ENCODE data around the gene BMF.
A peak's percentile ranks its signal among the peaks of the same experiment; 100 is the strongest.
"Not testable (repeated sequence)": the region's sequence is repeated elsewhere in the genome, so short reads cannot be mapped to it uniquely, and the experiment has no call there.

The BMF gene

DNA sequence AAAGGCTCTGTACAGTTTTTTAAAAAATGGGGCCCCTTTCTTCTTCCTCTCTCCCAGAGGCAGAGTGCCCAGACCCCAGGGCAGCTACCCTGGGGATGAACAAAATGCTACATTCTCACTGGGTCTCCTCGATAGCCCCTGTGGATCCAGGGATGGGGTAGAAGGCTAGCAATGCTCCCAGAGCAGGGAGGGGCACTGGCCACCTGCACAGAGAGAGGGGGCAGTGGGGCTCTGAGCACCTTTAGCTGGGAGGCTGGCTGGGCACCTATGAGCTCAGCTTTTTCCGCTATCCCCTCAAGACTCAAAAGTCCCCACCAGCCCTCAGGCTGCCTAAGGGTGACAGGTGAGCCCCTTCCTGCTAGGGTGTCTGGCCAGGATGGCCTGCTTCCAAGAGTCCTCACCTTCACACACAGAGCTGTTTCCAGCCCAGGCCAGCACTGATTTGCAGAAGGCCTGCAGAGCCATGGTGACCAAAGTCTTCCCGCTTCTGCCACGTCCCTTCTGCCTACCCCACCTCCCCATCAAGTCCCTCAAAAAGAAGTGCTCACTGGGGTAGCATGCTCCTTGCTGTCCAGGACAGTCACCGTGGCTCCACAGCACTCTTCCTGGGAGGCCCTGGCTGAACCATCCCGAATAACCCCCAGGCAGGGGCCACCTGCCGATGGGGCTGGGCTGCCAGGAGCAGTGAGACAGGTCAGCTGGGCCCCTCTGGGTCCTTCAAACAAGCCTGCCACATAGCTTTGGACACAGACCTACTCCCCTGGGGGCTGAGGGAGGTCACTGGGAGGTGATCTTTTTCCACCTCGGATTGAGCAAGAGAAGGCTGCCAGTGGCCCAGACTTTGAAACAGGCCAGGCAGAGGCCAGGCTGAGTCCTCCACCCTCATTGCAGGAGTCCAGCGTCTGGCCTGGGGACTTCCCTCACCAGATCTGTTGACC, 20.4 kb downstream of the BMF start:
- DNase-seq (ENCODE audit: low spot score) = peak; percentile 49

DNA sequence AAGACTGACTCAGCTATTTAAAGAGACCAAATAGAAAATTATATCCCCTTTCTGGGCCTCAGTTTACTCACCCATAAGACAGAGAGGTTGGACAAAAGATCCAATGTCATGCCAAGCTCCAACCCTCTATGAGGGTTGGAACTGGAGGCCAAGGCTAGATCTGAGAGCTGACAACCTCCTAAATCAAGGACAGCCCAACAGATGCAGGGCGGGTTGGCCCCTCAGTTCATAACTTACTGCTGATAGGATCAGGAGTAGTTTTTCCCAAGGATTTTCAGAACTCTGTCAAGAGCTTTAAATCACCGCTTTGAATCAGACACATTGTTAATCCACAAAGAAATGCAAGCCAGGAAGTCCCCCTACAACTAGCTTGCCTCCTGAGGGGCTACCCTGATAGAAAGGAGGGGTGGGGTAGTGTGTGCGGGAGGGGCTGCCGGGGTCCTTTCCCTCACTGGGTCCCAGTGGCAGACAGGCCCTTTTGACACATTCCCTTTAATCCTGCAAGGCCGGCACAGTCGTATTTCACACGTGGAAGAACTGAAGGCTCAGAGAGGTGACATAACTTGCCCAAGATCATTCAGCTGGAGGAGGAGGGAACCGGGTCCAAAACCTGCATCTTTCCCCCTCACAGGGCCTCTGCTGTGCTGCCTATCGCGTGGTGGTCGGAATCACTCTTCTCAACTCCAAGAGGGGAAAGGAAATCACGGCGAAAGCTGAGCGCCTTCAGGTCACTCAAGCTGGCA, 21.4 kb downstream of the BMF start:
- no peak for DNase-seq (ENCODE audit: low spot score)

- DNase-seq (ENCODE audit: low spot score) = no peak
Measured at GRCh38 chr15:40085266-40085665, 23.4 kb downstream of the BMF start.

- no peak for DNase-seq (ENCODE audit: low spot score)
Measured at GRCh38 chr15:40084650-40085049, 24.0 kb downstream of the BMF start.

- DNase-seq (ENCODE audit: low spot score) = no peak
Measured at GRCh38 chr15:40082195-40082883, 26.3 kb downstream of the BMF start.

DNA sequence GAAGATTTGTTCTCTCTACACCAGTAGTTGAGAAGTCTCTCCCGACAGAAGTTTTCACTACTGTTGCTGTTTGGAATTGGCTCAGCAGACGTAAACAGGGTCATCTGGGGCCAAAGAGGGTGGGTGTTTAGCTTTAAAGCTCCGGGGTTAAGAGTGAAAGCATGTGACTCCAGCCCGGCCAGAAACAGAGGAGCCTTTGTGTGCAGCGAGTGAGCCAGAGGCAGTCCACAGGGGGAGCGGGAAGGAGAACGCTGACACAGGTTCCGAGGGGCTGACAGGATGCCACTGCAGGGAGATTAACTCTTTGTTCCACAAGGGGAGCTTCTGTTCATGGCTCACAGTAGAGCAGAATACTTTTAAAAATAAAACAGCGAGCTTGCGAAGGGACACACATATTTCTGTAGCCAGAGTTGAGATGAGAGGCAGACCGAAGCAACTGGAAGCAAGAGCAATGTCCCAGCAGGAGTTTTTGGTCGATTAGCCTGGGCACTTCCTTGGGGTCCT, 26.9 kb downstream of the BMF start:
- DNase-seq (ENCODE audit: low spot score) = peak; percentile 70

- DNase-seq (ENCODE audit: low spot score) = no peak
Measured at GRCh38 chr15:40080847-40081246, 27.8 kb downstream of the BMF start.

DNA sequence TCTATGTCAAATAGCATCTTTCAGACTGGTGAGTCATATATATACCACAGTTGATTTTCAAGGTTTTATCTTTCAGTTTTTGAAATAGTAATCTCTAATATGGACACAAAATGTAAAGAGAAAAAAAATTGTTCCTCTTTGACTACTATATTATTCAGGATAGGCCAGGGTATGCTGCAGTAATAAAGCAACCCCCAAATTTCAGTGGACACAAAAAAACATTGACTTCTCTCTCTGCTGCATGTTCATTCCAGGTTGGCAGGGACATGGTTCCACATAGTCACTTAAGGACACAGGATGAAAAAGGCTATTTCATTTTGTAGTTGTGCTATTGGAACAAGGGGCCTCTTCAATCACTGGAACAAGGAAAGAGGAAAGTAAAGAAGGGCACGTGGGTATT, 28.6 kb downstream of the BMF start:
- DNase-seq (ENCODE audit: low spot score) = no peak

GRCh38 chr15:40079456-40079855, 29.2 kb downstream of the BMF start:
- DNase-seq (ENCODE audit: low spot score) = no peak

GRCh38 chr15:40075298-40076044, 33.2 kb downstream of the BMF start:
- DNase-seq (ENCODE audit: low spot score) = no peak

- DNase-seq (ENCODE audit: low spot score) = not testable (repeated sequence)
Measured at GRCh38 chr15:40074656-40075055, 34.0 kb downstream of the BMF start.

DNA sequence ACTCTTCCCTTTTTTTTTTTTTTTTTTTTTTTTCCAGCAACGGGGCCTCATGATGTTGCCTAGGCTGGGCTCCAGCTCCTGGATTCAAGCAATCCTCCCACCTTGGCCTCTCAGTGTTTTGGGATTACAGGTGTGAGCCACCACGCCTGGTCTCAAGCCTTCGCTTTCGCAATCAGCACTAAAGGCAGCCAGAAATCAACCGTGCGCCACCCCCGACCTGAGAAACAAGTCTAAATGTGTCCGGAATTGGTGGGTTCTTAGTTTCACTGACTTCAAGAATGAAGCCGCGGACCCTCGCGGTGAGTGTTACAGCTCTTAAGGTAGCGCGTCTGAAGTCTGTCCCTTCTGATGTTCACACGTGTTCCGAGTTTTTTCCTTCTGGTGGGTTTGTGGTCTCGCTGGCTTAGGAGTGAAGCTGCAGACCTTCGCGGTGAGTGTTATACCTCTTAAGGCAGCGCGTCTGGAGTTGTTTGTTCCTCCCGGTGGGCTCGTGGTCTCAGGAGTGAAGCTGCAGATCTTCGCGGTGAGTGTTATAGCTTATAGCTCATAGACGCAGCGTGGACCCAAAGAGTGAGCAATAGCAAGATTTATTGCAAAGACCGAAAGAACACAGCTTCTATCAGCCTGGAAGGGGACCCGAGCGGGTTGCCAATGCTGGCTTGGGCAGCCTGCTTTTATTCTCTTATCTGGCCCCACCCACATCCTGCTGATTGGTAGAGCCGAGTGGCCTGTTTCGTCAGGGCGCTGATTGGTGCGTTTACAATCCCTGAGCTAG, 34.8 kb downstream of the BMF start:
- not testable (repeated sequence) for DNase-seq (ENCODE audit: low spot score)

- no peak for DNase-seq (ENCODE audit: low spot score)
Measured at GRCh38 chr15:40072216-40072990, 36.3 kb downstream of the BMF start.

DNA sequence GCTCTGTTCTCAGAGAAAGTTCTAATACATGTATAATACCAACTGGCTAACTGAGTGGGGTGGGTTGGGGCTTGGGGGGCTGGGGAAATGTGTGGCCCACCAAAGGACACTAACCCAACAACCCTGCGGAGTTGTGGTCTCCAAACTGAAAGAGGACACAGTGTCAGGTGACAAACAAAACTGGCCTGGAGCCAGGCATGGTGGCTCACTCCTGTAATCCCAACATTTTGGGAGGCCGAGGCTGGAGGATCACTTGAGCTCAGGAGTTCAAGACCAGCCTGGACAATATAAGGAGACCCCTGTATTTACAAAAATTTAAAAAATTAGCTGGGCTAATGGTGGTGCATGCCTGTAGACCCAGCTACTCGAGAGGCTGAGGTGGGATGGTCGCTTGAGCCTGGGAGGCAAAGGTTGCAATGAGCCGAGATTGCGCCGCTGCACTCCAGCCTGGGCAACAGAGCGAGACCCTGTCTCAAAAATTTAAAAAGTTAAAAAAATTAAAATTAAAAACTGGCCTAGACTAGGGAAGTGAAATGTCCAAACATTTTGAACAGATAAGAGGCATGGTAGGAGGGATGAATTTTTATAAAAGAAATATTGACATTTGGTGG, 38.0 kb downstream of the BMF start:
- DNase-seq (ENCODE audit: low spot score) = no peak

GRCh38 chr15:40070166-40070557, 38.5 kb downstream of the BMF start:
- DNase-seq (ENCODE audit: low spot score) = no peak

GRCh38 chr15:40069178-40070165, 39.2 kb downstream of the BMF start:
- DNase-seq (ENCODE audit: low spot score) = peak; percentile 82

DNA sequence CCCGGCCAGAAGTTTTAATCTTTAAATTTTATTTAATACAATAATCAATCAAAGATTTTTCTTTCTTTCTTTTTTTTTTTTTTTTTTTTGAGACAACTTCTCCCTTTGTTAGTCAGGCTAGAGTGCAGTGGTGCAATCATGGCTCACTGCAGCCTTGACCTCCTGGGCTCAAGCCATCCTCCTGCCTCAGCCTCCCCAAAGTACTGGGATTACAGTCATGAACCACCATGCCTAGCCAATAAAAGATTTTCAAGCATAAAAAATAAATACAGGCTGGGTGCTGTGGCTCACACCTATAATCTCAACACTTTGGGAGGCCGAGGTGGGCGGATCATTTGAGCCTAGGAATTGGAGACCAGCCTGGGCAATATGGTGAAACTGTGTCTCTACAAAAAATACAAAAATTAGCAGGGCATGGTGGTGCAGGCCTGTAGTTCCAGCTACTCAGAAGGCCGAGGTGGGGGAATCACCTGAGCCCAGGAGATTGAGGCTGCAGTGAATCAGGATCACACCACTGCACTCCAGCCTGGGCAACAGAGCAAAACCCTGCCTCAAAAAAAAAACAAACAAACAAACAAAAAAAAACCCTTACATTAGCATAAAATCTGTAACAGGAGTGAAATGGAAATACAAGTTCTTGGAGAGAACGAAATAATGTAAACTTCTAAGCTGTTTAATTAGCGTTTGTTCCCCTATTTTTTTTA, 40.6 kb downstream of the BMF start:
- no peak for DNase-seq (ENCODE audit: low spot score)

- no peak for DNase-seq (ENCODE audit: low spot score)
Measured at GRCh38 chr15:40066589-40066988, 42.1 kb downstream of the BMF start.

All from GM03348 (cell line).